A673 (cell line): ENCODE measurements around the gene MYOCD. TPM values are rescaled to one million over a fixed set of nuclear protein-coding genes. Genes with fewer than 3 reads are reported as not detected.

Source experiments
- BruUV-seq: library from RNA; stranded (reverse); fragments of 400-500 nt; replicated peaks from 2 replicates; lab custom pipeline; 2021; lab: Mats Ljungman, UMichigan
- CTCF ChIA-PET: fragments of 300-600 bp; sonication (Branson Sonifier 250); formaldehyde crosslinking; loops from one replicate; lab custom pipeline; 2022; ENCODE audit warnings: antibody characterized with exemption; lab: Charles Lee
- POLR2A ChIA-PET: fragments of 300-600 bp; sonication (Branson Sonifier 250); formaldehyde crosslinking; loops from one replicate; lab custom pipeline; 2022; ENCODE audit warnings: antibody characterized with exemption; ENCODE audit not compliant: low non-redundant PET; lab: Charles Lee
- DNase-seq: peaks from one replicate; pipeline ENCODE4 v3.0.0-alpha.2; 2015; ENCODE audit warnings: low spot score
- H3K27ac ChIP-seq: fragments of 200-600 bp; sonication (generic); 2 replicates; pipeline ENCODE4 v1.5.1; 2016; ENCODE audit warnings: mixed run types, low read depth, mild to moderate bottlenecking, mixed read lengths, antibody characterized with exemption, low read length; ENCODE audit not compliant: poor library complexity, severe bottlenecking
- H3K27me3 ChIP-seq: fragments of 200-600 bp; sonication (generic); replicated peaks from 2 replicates; pipeline ENCODE4 v1.6.1; 2017; ENCODE audit warnings: mixed run types, low read depth, mild to moderate bottlenecking, mixed read lengths, antibody characterized with exemption, low read length; ENCODE audit not compliant: insufficient read depth, poor library complexity
- H3K36me3 ChIP-seq: fragments of 200-600 bp; sonication (generic); 2 replicates; pipeline ENCODE4 v1.6.1; 2016; ENCODE audit warnings: mixed run types, mild to moderate bottlenecking, mixed read lengths, antibody characterized with exemption, low read length; ENCODE audit not compliant: insufficient read depth, poor library complexity, severe bottlenecking
- H3K4me1 ChIP-seq: fragments of 200-600 bp; sonication (generic); 2 replicates; pipeline ENCODE4 v1.6.1; 2017; ENCODE audit warnings: mixed run types, mild to moderate bottlenecking, mixed read lengths, antibody characterized with exemption, low read length; ENCODE audit not compliant: insufficient read depth, poor library complexity, severe bottlenecking
- H3K4me3 ChIP-seq: fragments of 200-600 bp; sonication (generic); 2 replicates; pipeline ENCODE4 v1.5.1; 2016; ENCODE audit warnings: low read depth, mixed run types, mild to moderate bottlenecking, mixed read lengths, low read length; ENCODE audit not compliant: poor library complexity, severe bottlenecking
- H3K9me3 ChIP-seq: fragments of 200-600 bp; sonication (generic); 2 replicates; pipeline ENCODE4 v1.6.1; 2016; ENCODE audit warnings: mixed run types, low read depth, mild to moderate bottlenecking, mixed read lengths, antibody characterized with exemption, low read length; ENCODE audit not compliant: poor library complexity, severe bottlenecking
- EZH2 ChIP-seq: fragments of 200-600 bp; sonication (generic); IDR thresholded peaks from 2 replicates; pipeline ENCODE4 v1.6.1; 2017; ENCODE audit warnings: borderline replicate concordance, low read depth, mild to moderate bottlenecking, mixed read lengths, antibody characterized with exemption, low read length; ENCODE audit not compliant: poor library complexity, severe bottlenecking
- intact Hi-C: fragments of 100-400 bp; cut with micrococcal nuclease; formaldehyde crosslinking; loops from one replicate; pipeline ENCODE4 v1.10.0; 2022; ENCODE audit not compliant: unreplicated experiment
- total RNA-seq: library from RNA; stranded (reverse); gene quantifications from 2 replicates; pipeline ENCODE4 v1.2.3, GENCODE V29; 2021
- TF ChIP-seq, protein P1 (sequence below): fragments of 300-800, 200-600 bp; sonication (generic); conservative IDR thresholded peaks from 2 replicates; pipeline ENCODE4 v1.5.1; 2017; ENCODE audit warnings: low read depth, mild to moderate bottlenecking, antibody characterized with exemption, low read length, moderate library complexity, mixed read lengths

MYOCD gene
- total RNA-seq, 1 experiment from 2014 or later = not detected

DNA sequence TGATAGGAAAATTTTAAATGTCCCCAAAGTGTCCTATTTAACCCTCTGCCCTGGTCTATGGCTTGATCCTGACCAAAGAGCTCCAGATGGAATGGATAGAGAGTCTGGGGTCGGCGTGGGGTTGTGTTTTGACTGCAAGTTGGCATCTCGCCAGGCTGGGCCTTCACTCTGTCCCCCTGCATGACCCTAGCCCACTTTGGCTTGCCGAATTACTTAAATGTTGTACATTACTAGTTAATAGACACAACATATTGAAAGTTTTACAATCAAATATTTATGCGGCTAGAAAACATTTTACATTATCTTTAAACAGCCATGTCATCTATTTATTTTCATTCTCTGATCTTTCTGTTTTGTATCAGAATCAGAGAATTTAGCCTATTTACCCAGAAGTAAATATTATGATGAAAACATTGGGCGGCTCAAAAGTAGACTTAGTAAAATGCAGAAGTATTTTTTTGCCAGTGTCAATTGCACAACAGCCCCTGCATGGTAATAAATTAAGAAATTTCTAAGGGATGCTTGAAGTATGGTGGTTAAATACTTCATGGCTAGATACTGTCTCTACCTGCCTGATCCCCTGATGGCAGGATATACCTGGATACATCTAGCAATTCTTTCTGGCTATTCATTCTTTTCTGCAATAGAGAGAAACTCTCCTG, 18.8 kb upstream of the MYOCD start:
- no TSS peak for BruUV-seq
- H3K36me3 ChIP-seq = no peaks in the 10 kb centered on the region
- intact Hi-C loops = no loop called here
- POLR2A ChIA-PET = no interaction called here
- H3K4me3 ChIP-seq = no peak overlapping the region
- no peaks in the 10 kb centered on the region for H3K9me3 ChIP-seq
- DNase-seq = no peak
- TF ChIP-seq, protein P1, sequence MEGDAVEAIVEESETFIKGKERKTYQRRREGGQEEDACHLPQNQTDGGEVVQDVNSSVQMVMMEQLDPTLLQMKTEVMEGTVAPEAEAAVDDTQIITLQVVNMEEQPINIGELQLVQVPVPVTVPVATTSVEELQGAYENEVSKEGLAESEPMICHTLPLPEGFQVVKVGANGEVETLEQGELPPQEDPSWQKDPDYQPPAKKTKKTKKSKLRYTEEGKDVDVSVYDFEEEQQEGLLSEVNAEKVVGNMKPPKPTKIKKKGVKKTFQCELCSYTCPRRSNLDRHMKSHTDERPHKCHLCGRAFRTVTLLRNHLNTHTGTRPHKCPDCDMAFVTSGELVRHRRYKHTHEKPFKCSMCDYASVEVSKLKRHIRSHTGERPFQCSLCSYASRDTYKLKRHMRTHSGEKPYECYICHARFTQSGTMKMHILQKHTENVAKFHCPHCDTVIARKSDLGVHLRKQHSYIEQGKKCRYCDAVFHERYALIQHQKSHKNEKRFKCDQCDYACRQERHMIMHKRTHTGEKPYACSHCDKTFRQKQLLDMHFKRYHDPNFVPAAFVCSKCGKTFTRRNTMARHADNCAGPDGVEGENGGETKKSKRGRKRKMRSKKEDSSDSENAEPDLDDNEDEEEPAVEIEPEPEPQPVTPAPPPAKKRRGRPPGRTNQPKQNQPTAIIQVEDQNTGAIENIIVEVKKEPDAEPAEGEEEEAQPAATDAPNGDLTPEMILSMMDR = no peak
- TF ChIP-seq EZH2 = no peak
- peaks cover 31% of the 10 kb centered on the region for H3K27me3 ChIP-seq
- CTCF ChIA-PET = no interaction called here
- no peak overlapping the region for H3K27ac ChIP-seq
- H3K4me1 ChIP-seq = no peaks in the 10 kb centered on the region

DNA sequence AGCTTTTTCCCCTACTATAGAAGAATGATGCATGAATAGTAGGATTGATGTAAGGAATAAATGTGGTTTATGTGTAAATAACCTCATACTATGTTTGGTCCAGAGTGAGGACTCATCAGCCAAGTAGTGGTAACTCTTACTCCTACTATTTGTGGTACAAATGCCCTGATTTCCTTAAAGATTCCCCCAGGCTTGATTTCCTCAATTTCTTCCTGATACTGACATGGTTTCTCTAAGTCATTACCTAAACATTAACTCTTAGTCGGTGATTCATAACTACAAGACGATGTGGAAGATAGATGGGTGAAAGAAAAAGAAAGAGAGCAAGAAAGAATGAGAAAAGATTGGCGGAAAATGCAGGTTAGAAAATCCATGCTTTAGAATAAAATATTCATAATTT, 17.2 kb upstream of the MYOCD start:
- no peak for DNase-seq
- intact Hi-C loops = no loop called here
- Histone ChIP-seq H3K36me3 (no peaks in the 10 kb centered on the region), H3K27ac (no peak overlapping the region), H3K4me3 (no peak overlapping the region), H3K9me3 (no peaks in the 10 kb centered on the region), H3K4me1 (no peaks in the 10 kb centered on the region), H3K27me3 (peaks cover 31% of the 10 kb centered on the region)
- ChIA-PET CTCF (no interaction called here), POLR2A (no interaction called here)
- no peak for TF ChIP-seq EZH2
- TF ChIP-seq, protein P1 = no peak
- BruUV-seq = no TSS peak

DNA sequence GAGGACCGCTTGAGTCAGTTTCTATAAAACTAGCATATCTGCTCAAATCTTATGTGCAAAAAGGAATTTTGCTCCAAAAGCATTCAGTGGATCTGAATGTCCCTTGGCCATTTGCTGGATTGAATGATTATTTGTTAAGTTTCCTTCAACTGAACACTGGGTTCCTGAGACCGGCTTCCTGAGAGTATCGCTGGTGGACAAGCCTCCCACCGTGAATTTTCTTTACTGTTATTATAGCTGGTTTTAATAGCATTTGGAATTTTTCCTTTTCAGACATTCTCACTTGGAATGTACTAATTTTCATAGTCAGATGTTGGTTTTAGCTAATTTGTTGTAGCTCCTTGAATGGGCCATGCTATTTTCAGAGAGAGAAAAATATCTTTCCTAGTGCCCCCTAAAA, 9.8 kb upstream of the MYOCD start:
- peaks cover 5% of the 10 kb centered on the region for H3K27me3 ChIP-seq
- BruUV-seq = no TSS peak
- no peak for TF ChIP-seq EZH2
- TF ChIP-seq, protein P1 = no peak
- POLR2A ChIA-PET = no interaction called here
- intact Hi-C loops = no loop called here
- CTCF ChIA-PET = no interaction called here
- H3K36me3 ChIP-seq = no peaks in the 10 kb centered on the region
- DNase-seq = no peak
- H3K9me3 ChIP-seq = no peaks in the 10 kb centered on the region
- no peak overlapping the region for H3K4me3 ChIP-seq
- H3K4me1 ChIP-seq = no peaks in the 10 kb centered on the region
- H3K27ac ChIP-seq = no peak overlapping the region
